H9 (cell line): ENCODE results near the gene CENPP. TPM values are rescaled to one million over a fixed set of nuclear protein-coding genes. Genes with fewer than 3 reads are reported as not detected.

ENCODE experiments used
- DNase-seq: peaks from one replicate; pipeline ENCODE4 v3.0.0-alpha.2; 2017
- H2AFZ ChIP-seq: one replicate; pipeline ENCODE4 v1.6.1; 2013; ENCODE audit warnings: mild to moderate bottlenecking, low read length, control low read depth, moderate library complexity
- H2AK5ac ChIP-seq: 2 replicates; pipeline ENCODE4 v1.6.1; 2013; ENCODE audit warnings: low read length, control low read depth, mixed read lengths; ENCODE audit not compliant: insufficient read length
- H2BK120ac ChIP-seq: one replicate; pipeline ENCODE4 v1.6.1; 2013; ENCODE audit warnings: low read depth, mild to moderate bottlenecking, low read length, control low read depth, inconsistent platforms; ENCODE audit not compliant: poor library complexity, severe bottlenecking
- H2BK12ac ChIP-seq: 2 replicates; pipeline ENCODE4 v1.6.1; 2013; ENCODE audit warnings: low read length, control low read depth, mixed read lengths, low read depth; ENCODE audit not compliant: insufficient read length
- H2BK15ac ChIP-seq: 2 replicates; pipeline ENCODE4 v1.6.1; 2013; ENCODE audit warnings: low read depth, low read length, control low read depth
- H2BK20ac ChIP-seq: one replicate; pipeline ENCODE4 v1.6.1; 2013; ENCODE audit warnings: low read depth, mild to moderate bottlenecking, low read length, control low read depth, inconsistent platforms; ENCODE audit not compliant: poor library complexity, severe bottlenecking
- H2BK5ac ChIP-seq: 2 replicates; pipeline ENCODE4 v1.6.1; 2013; ENCODE audit warnings: low read length, control low read depth, mixed read lengths; ENCODE audit not compliant: insufficient read length
- H3K14ac ChIP-seq: 2 replicates; pipeline ENCODE4 v1.6.1; 2013; ENCODE audit warnings: low read length, control low read depth; ENCODE audit not compliant: insufficient read depth
- H3K18ac ChIP-seq: 2 replicates; pipeline ENCODE4 v1.6.1; 2013; ENCODE audit warnings: low read depth, mild to moderate bottlenecking, mixed read lengths, low read length, control low read depth; ENCODE audit not compliant: insufficient read length
- H3K23ac ChIP-seq: 2 replicates; pipeline ENCODE4 v1.6.1; 2013; ENCODE audit warnings: low read length, control low read depth, mixed read lengths, low read depth; ENCODE audit not compliant: insufficient read length
- H3K23me2 ChIP-seq: 2 replicates; pipeline ENCODE4 v1.6.1; 2013; ENCODE audit warnings: low read depth, mild to moderate bottlenecking, mixed read lengths, low read length, control low read depth; ENCODE audit not compliant: insufficient read length, poor library complexity, severe bottlenecking
- H3K27ac ChIP-seq: 2 replicates; pipeline ENCODE4 v1.5.1; 2013; ENCODE audit warnings: low read length, control low read depth, mixed read lengths, low read depth; ENCODE audit not compliant: insufficient read length
- H3K27me3 ChIP-seq: 2 replicates; pipeline ENCODE4 v1.6.1; 2013; ENCODE audit warnings: low read length, control low read depth, inconsistent platforms; ENCODE audit not compliant: insufficient read depth
- H3K4ac ChIP-seq: 2 replicates; pipeline ENCODE4 v1.6.1; 2013; ENCODE audit warnings: low read depth, mild to moderate bottlenecking, control low read depth, inconsistent platforms, low read length, moderate library complexity
- H3K4me1 ChIP-seq: 2 replicates; pipeline ENCODE4 v1.6.1; 2013; ENCODE audit warnings: low read length, control low read depth, inconsistent platforms; ENCODE audit not compliant: insufficient read depth
- H3K4me2 ChIP-seq: 2 replicates; pipeline ENCODE4 v1.6.1; 2013; ENCODE audit warnings: low read length, control low read depth, mixed read lengths; ENCODE audit not compliant: insufficient read length, insufficient read depth
- H3K56ac ChIP-seq: 2 replicates; pipeline ENCODE4 v1.6.1; 2013; ENCODE audit warnings: low read depth, mild to moderate bottlenecking, mixed read lengths, low read length, control low read depth; ENCODE audit not compliant: insufficient read length
- H3K79me1 ChIP-seq: 2 replicates; pipeline ENCODE4 v1.6.1; 2013; ENCODE audit warnings: low read depth, mild to moderate bottlenecking, moderate library complexity, low read length, control low read depth, inconsistent platforms; ENCODE audit not compliant: insufficient read depth, poor library complexity, severe bottlenecking
- H3K79me2 ChIP-seq: 2 replicates; pipeline ENCODE4 v1.6.1; 2013; ENCODE audit warnings: low read length, control low read depth, inconsistent platforms; ENCODE audit not compliant: insufficient read depth
- H3K9ac ChIP-seq: 2 replicates; pipeline ENCODE4 v1.6.1; 2013; ENCODE audit warnings: low read length, control low read depth, mixed read lengths; ENCODE audit not compliant: insufficient read length; ENCODE audit errors: extremely low read depth
- H3K9me3 ChIP-seq: one replicate; pipeline ENCODE4 v1.6.1; 2013; ENCODE audit warnings: low read depth, low read length, inconsistent platforms; ENCODE audit not compliant: control insufficient read depth
- H3T11ph ChIP-seq: one replicate; pipeline ENCODE4 v1.6.1; 2013; ENCODE audit warnings: mild to moderate bottlenecking, low read length, control low read depth, inconsistent platforms
- H4K20me1 ChIP-seq: one replicate; pipeline ENCODE4 v1.6.1; 2013; ENCODE audit not compliant: control insufficient read depth, insufficient read length, insufficient read depth
- H4K5ac ChIP-seq: 2 replicates; pipeline ENCODE4 v1.6.1; 2013; ENCODE audit warnings: low read depth, mild to moderate bottlenecking, mixed read lengths, low read length, control low read depth; ENCODE audit not compliant: insufficient read length
- H4K8ac ChIP-seq: replicated peaks from 2 replicates; pipeline ENCODE4 v1.6.1; 2013; ENCODE audit warnings: low read length, control low read depth, mixed read lengths, low read depth; ENCODE audit not compliant: insufficient read length
- H4K91ac ChIP-seq: 2 replicates; pipeline ENCODE4 v1.6.1; 2013; ENCODE audit warnings: low read depth, mild to moderate bottlenecking, moderate library complexity, mixed read lengths, low read length, control low read depth; ENCODE audit not compliant: insufficient read length
- H3K27ac Mint-ChIP-seq, 3 experiments: 2 replicates in 2 of 3; 3 replicates in 1 of 3; pipeline ENCODE4 v1.8.0; 2020 to 2021; ENCODE audit warnings: mixed read lengths in 3 of 3, mild to moderate bottlenecking in 1 of 3, moderate library complexity in 1 of 3
- H3K27me3 Mint-ChIP-seq: 2 replicates; pipeline ENCODE4 v1.8.0; 2021; ENCODE audit warnings: low read depth, mild to moderate bottlenecking, moderate library complexity, mixed read lengths
- H3K36me3 Mint-ChIP-seq, 3 experiments: 2 replicates in 2 of 3; 3 replicates in 1 of 3; pipeline ENCODE4 v1.8.0; 2020 to 2021; ENCODE audit warnings: low read depth in 3 of 3, mixed read lengths in 3 of 3; ENCODE audit not compliant: insufficient read depth in 1 of 3
- H3K4me1 Mint-ChIP-seq, 2 experiments: 2 replicates each; pipeline ENCODE4 v1.8.0; 2020; ENCODE audit warnings: mixed read lengths in 2 of 2
- H3K4me3 Mint-ChIP-seq, 2 experiments: 2 replicates in 1 of 2; 3 replicates in 1 of 2; pipeline ENCODE4 v1.8.0; 2020 to 2021; ENCODE audit warnings: mild to moderate bottlenecking in 2 of 2, mixed read lengths in 2 of 2, moderate library complexity in 1 of 2
- H3K9me3 Mint-ChIP-seq, 2 experiments: 2 replicates in 1 of 2; 3 replicates in 1 of 2; pipeline ENCODE4 v1.8.0; 2020; ENCODE audit warnings: mild to moderate bottlenecking in 2 of 2, mixed read lengths in 2 of 2, moderate library complexity in 1 of 2
- WGBS: extraction: QIAGEN DNeasy Blood & Tissue Kit; methylation state at CpG from one replicate; pipeline ENCODE4 v1.1.7; 2013; ENCODE audit warnings: missing lambda C conversion rate, low lambda C conversion rate, mixed read lengths; ENCODE audit not compliant: insufficient read length; ENCODE audit errors: extremely low coverage; 5-methylcytosine and 5-hydroxymethylcytosine counted together
- total RNA-seq: library from RNA; stranded (reverse); gene quantifications from 2 replicates; pipeline ENCODE4 v1.2.1, GENCODE V29; 2021
- TF ChIP-seq, protein P1 (sequence below): fragments of 200-600 bp; sonication (generic); conservative IDR thresholded peaks from 3 replicates; pipeline ENCODE4 v1.8.0; 2021; ENCODE audit warnings: antibody characterized with exemption, mild to moderate bottlenecking

Gene CENPP
- total RNA-seq, 1 experiment from 2014 or later = 9.1 TPM

DNA sequence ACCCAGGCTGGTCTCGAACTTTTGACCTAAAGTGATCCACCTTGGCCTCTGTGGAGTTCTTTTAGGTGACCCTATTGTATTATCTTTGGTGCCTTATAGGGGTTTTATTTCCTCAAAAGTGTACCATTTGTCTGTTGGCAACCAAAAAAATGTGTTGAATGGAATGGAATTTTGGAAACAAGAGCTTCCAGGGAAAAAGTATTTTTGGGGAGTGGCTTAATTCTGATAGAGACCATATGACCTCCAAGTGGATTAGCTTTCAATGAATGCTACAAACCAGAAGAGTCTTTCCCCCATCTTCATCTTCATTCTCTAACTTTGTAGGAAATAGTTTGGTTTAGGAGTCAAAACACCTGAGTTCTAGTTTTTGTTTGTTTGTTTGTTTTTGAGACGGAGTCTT lies 82.1 kb downstream of the CENPP start:
- H4K20me1 ChIP-seq = no peaks in the 10 kb centered on the region
- H3K27me3 ChIP-seq = no peaks in the 10 kb centered on the region
- H3K4ac ChIP-seq = no peak overlapping the region
- H3K27ac ChIP-seq = no peak overlapping the region
- no peaks in the 10 kb centered on the region for H3K9me3 ChIP-seq
- no peak for DNase-seq
- no peak overlapping the region for H2BK15ac ChIP-seq
- H3K9me3 Mint-ChIP-seq = no peaks in the 10 kb centered on the region
- no peak overlapping the region for H2AFZ ChIP-seq
- H3K27ac Mint-ChIP-seq = no peak overlapping the region
- no peak overlapping the region for H2BK5ac ChIP-seq
- no peak overlapping the region for H3T11ph ChIP-seq
- no peak overlapping the region for H3K4me3 Mint-ChIP-seq
- no peak overlapping the region for H2AK5ac ChIP-seq
- H2BK20ac ChIP-seq = no peak overlapping the region
- no peaks in the 10 kb centered on the region for H3K36me3 Mint-ChIP-seq
- H3K79me1 ChIP-seq = no peaks in the 10 kb centered on the region
- no peaks in the 10 kb centered on the region for H3K79me2 ChIP-seq
- H3K23ac ChIP-seq = no peak overlapping the region
- 0 out of 4 replicates have a peak, but pooled peaks cover 0 to 3% of the 10 kb centered on the region in 2 experiments for H3K4me1 Mint-ChIP-seq
- TF ChIP-seq, protein P1, sequence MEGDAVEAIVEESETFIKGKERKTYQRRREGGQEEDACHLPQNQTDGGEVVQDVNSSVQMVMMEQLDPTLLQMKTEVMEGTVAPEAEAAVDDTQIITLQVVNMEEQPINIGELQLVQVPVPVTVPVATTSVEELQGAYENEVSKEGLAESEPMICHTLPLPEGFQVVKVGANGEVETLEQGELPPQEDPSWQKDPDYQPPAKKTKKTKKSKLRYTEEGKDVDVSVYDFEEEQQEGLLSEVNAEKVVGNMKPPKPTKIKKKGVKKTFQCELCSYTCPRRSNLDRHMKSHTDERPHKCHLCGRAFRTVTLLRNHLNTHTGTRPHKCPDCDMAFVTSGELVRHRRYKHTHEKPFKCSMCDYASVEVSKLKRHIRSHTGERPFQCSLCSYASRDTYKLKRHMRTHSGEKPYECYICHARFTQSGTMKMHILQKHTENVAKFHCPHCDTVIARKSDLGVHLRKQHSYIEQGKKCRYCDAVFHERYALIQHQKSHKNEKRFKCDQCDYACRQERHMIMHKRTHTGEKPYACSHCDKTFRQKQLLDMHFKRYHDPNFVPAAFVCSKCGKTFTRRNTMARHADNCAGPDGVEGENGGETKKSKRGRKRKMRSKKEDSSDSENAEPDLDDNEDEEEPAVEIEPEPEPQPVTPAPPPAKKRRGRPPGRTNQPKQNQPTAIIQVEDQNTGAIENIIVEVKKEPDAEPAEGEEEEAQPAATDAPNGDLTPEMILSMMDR = no peak
- WGBS = no CpG with 5 or more reads among the region's 2 CpGs
- H3K18ac ChIP-seq = no peak overlapping the region
- no peaks in the 10 kb centered on the region for H3K23me2 ChIP-seq
- H3K14ac ChIP-seq = no peak overlapping the region
- no peak overlapping the region for H4K91ac ChIP-seq
- H3K27me3 Mint-ChIP-seq = no peaks in the 10 kb centered on the region
- H4K5ac ChIP-seq = no peak overlapping the region
- H3K4me2 ChIP-seq = no peak overlapping the region
- no peak overlapping the region for H2BK120ac ChIP-seq
- no peak overlapping the region for H3K56ac ChIP-seq
- no peaks in the 10 kb centered on the region for H3K4me1 ChIP-seq
- no peak overlapping the region for H2BK12ac ChIP-seq
- no peak overlapping the region for H4K8ac ChIP-seq
- H3K9ac ChIP-seq = no peak overlapping the region
